Mesodermal cell (in vitro differentiated cells): ENCODE results near the gene RASAL2.

Experiments
- H3K27ac ChIP-seq: 2 replicates; pipeline ENCODE4 v1.7.0; 2013; ENCODE audit warnings: mild to moderate bottlenecking, low read depth, low read length, moderate library complexity; ENCODE audit not compliant: severe bottlenecking
- H3K36me3 ChIP-seq: 2 replicates; pipeline ENCODE4 v1.7.1; 2013; ENCODE audit warnings: mild to moderate bottlenecking, low read length, moderate library complexity; ENCODE audit not compliant: control insufficient read depth, insufficient read depth
- H3K4me1 ChIP-seq: one replicate; pipeline ENCODE4 v1.7.1; 2013; ENCODE audit warnings: mild to moderate bottlenecking, low read length; ENCODE audit not compliant: insufficient read depth, control insufficient read depth, poor library complexity, severe bottlenecking
- H3K4me3 ChIP-seq: 2 replicates; pipeline ENCODE4 v1.7.0; 2013; ENCODE audit warnings: low read length, control low read depth, mild to moderate bottlenecking; ENCODE audit not compliant: insufficient read depth, poor library complexity, severe bottlenecking; ENCODE audit errors: extremely low read depth
- H3K9me3 ChIP-seq: 2 replicates; pipeline ENCODE4 v1.7.1; 2013; ENCODE audit warnings: mild to moderate bottlenecking, low read length, moderate library complexity; ENCODE audit not compliant: control insufficient read depth
- WGBS, 2 experiments: methylation state at CpG; one replicate each; pipeline ENCODE4 v1.1.5; 2013; ENCODE audit warnings: missing lambda C conversion rate in 2 of 2; ENCODE audit not compliant: insufficient coverage in 2 of 2; 5-methylcytosine and 5-hydroxymethylcytosine counted together

The RASAL2 gene

GRCh38 chr1:178057141-178057765 is 36.7 kb upstream of the RASAL2 start:
- no peak overlapping the region for H3K4me3 ChIP-seq
- peak overlapping the region; percentile 74 for H3K27ac ChIP-seq
- no peaks in the 10 kb centered on the region for H3K9me3 ChIP-seq
- no peaks in the 10 kb centered on the region for H3K36me3 ChIP-seq
- H3K4me1 ChIP-seq, result peaks cover 29% of the 10 kb centered on the region
- WGBS, 2 experiments, result 85 to 86% methylated on average over 6 to 8 of the region's 11 CpGs

- Histone ChIP-seq H3K4me3 (no peak overlapping the region), H3K36me3 (no peaks in the 10 kb centered on the region), H3K9me3 (no peaks in the 10 kb centered on the region), H3K27ac (peak overlapping the region; percentile 74), H3K4me1 (peaks cover 24% of the 10 kb centered on the region)
- 54% methylated on average over 4 of the region's 7 CpGs; no CpG with 5 or more reads in 1 of the 2 experiments for WGBS, 2 experiments
These were observed 35.9 kb upstream of the RASAL2 start for GRCh38 chr1:178057912-178058534.

GRCh38 chr1:178060789-178061556 is 32.9 kb upstream of the RASAL2 start:
- peaks cover 15% of the 10 kb centered on the region for H3K4me1 ChIP-seq
- 0 to 20% methylated on average over 1 to 7 of the region's 9 CpGs for WGBS, 2 experiments
- no peak overlapping the region for H3K4me3 ChIP-seq
- H3K9me3 ChIP-seq, result no peaks in the 10 kb centered on the region
- H3K27ac ChIP-seq, result peak overlapping the region; percentile 84
- no peaks in the 10 kb centered on the region for H3K36me3 ChIP-seq

DNA sequence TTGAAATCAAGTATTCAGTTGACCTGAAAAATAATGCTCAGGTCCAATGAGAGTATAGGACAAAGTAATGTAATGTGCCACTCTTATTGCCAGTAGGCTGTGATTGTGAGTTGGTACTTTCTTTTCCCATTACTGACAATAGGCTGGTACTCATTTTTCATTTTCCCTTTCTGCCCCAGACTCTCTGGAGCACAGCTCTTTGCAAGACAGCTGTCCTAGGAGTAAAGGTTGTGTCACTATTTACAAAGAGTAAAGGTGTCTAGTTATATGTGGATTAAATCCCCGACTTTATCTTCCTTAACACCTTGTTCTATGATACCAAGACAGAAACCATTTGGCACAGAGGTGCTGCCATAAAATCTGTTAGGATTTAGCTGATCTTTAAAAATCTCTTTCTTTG is 32.3 kb upstream of the RASAL2 start:
- H3K36me3 ChIP-seq, result no peaks in the 10 kb centered on the region
- WGBS, 2 experiments, result no CpG with 5 or more reads among the region's 1 CpG

GRCh38 chr1:178064191-178064821 is 29.6 kb upstream of the RASAL2 start:
- no peak overlapping the region for H3K27ac ChIP-seq
- H3K9me3 ChIP-seq, result no peaks in the 10 kb centered on the region
- no peak overlapping the region for H3K4me3 ChIP-seq
- WGBS, 2 experiments, result 84 to 97% methylated on average over 4 to 5 of the region's 8 CpGs
- H3K4me1 ChIP-seq, result peaks cover 3% of the 10 kb centered on the region
- H3K36me3 ChIP-seq, result no peaks in the 10 kb centered on the region

More for the DNA sequence above, 32.3 kb upstream of the RASAL2 start:
- Histone ChIP-seq H3K4me1 (peaks cover 15% of the 10 kb centered on the region), H3K4me3 (no peak overlapping the region), H3K9me3 (no peaks in the 10 kb centered on the region), H3K27ac (peak overlapping the region; percentile 84)

DNA sequence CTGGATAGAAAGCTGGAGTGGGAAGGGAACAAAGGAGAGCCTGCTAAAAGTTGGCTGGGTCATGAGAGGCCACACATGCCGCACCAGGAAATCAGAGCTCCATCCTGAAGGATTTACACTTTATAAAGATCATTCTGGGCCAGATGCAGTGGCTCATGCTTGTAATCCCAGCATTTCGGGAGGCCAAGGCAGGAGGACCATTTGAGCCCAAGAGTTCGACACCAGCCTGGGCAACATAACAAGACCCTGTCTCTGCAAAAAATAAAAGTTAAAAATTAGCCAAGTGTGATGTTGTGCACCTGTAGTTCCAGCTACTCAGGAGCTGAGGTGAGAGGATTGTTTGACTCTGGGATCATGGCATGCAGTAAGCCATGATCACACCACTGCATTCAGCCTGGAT is 28.7 kb upstream of the RASAL2 start:
- peaks cover 3% of the 10 kb centered on the region for H3K4me1 ChIP-seq
- no peaks in the 10 kb centered on the region for H3K9me3 ChIP-seq
- 89 to 96% methylated on average over 2 to 3 of the region's 3 CpGs for WGBS, 2 experiments
- H3K4me3 ChIP-seq, result no peak overlapping the region
- H3K27ac ChIP-seq, result no peak overlapping the region
- no peaks in the 10 kb centered on the region for H3K36me3 ChIP-seq

DNA sequence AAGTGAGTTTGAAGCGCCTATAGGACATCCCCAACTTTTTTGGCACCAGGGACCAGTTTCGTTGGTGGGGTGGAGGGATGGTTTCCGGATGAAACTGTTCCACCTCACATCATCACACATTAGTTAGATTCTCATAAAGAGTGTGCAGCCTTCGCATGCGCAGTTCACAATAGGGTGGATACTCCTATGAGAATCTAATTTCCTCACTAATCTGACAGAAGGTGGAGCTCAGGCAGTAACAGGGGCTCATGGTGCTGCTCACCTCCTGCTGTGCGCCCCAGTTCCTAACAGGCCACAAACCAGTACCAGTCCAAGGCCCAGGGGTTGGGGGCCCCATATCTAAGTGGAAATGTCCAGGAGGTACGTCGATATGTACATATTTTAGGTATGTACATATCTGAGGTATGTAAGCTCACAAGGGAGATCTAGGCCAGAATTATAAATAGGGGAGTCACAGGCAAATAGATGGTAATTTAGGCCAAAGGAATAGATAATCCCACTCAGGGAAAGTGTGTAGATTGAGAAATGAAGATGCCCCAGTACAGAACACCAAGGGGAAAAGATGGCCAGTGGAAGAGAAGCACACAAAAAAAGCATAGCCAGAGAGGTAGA is 27.5 kb upstream of the RASAL2 start:
- no peaks in the 10 kb centered on the region for H3K4me1 ChIP-seq
- no peaks in the 10 kb centered on the region for H3K9me3 ChIP-seq
- H3K4me3 ChIP-seq, result no peak overlapping the region
- H3K27ac ChIP-seq, result no peak overlapping the region
- H3K36me3 ChIP-seq, result no peaks in the 10 kb centered on the region
- WGBS, 2 experiments, result 95 to 96% methylated on average over 3 to 5 of the region's 8 CpGs

DNA sequence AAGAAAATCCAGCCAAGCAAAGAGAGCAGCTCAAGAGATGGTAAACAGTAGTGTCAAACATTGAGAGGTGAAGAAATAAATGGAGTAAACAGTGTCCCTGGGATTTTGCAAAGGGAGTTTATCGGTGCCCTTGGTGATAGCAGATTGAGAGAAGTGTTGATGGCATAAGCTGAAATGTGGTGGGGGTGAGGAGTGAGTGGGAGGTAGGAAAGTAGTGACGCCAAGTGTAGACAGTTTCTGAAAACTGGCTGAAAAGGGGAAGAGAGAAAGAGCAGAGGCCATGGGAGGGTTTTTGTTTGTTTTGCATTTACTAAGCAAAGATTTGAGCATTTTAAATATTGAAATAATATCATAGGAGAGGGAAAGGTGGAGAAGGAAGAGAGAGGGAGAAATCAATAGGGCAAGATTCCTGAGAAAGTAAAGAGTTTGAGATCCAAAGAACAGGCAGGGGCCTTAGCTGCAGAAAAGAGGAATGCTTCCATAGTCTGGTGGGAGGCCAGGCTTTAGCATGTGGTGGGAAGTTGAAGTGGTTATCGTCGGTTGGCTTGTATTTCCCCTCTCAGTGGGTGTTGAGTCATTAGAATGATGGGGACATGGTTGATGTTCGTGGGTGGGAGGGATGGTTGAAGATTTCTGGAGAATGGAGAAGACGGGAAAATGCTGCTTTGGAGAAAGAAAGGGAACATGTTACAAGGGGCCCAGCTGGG is 26.8 kb upstream of the RASAL2 start:
- WGBS, 2 experiments, result 85 to 91% methylated on average over 3 to 6 of the region's 6 CpGs
- H3K36me3 ChIP-seq, result no peaks in the 10 kb centered on the region
- H3K27ac ChIP-seq, result no peak overlapping the region
- H3K4me1 ChIP-seq, result no peaks in the 10 kb centered on the region
- no peaks in the 10 kb centered on the region for H3K9me3 ChIP-seq
- no peak overlapping the region for H3K4me3 ChIP-seq

GRCh38 chr1:178071811-178072210 is 22.1 kb upstream of the RASAL2 start:
- no peaks in the 10 kb centered on the region for H3K36me3 ChIP-seq
- no peak overlapping the region for H3K4me3 ChIP-seq
- H3K4me1 ChIP-seq, result no peaks in the 10 kb centered on the region
- no CpG with 5 or more reads among the region's 2 CpGs for WGBS, 2 experiments
- H3K9me3 ChIP-seq, result no peaks in the 10 kb centered on the region
- H3K27ac ChIP-seq, result no peak overlapping the region

DNA sequence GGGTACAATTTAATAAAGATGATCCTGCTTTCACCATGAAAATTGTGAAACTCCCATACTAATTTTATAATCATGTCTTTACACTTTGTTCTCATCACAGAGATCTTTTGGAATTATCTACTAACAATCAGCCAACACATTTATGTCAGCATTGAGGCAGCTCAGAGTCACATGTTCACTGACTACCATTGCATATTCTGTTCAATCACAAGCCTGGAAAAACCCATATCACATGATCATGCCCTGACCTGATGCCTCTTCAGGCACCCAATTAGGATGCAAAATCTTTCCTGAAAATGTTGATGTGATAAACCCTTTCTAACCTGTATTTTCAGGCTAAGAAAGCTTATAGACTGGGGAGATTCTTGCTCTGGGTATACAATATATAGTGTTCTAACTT is 21.6 kb upstream of the RASAL2 start:
- Histone ChIP-seq H3K36me3 (no peaks in the 10 kb centered on the region), H3K27ac (no peak overlapping the region), H3K4me3 (no peak overlapping the region), H3K9me3 (no peaks in the 10 kb centered on the region), H3K4me1 (no peaks in the 10 kb centered on the region)
